Left lung (tissue), 10 donors: Measurements from ENCODE around the gene INPP4B. TPM values are rescaled to one million over a fixed set of nuclear protein-coding genes. Genes with fewer than 3 reads are reported as not detected.

Source experiments
- ATAC-seq: fragments of 200-7000 bp; cut with Tn5 transposase; one replicate; pipeline ENCODE4 v1.9.1; 2020; ENCODE audit warnings: moderate library complexity
- DNase-seq, 4 donors: peaks; one replicate each; pipeline ENCODE4 v3.0.0-alpha.2; 2013 to 2020
- H3K27ac ChIP-seq, 2 donors: fragments of 200-600 bp; sonication (generic) in 1 of 2; one replicate each; pipeline versions ENCODE4 v1.5.0 to v1.8.0; 2020 to 2021
- H3K27me3 ChIP-seq, 2 donors: fragments of 200-600 bp; sonication (generic) in 1 of 2; one replicate each; pipeline versions ENCODE4 v1.5.0 to v1.8.0; 2020 to 2021
- H3K36me3 ChIP-seq, 2 donors: fragments of 200-600 bp; sonication (generic) in 1 of 2; one replicate each; pipeline versions ENCODE4 v1.5.0 to v1.8.0; 2020 to 2021
- H3K4me1 ChIP-seq, 2 donors: fragments of 200-600 bp; one replicate each; pipeline ENCODE4 v1.8.0; 2021
- H3K4me3 ChIP-seq, 2 donors: fragments of 200-600 bp; sonication (generic) in 1 of 2; one replicate each; pipeline versions ENCODE4 v1.5.0 to v1.8.0; 2020 to 2021; ENCODE audit warnings: mild to moderate bottlenecking in 1 of 2
- H3K9me3 ChIP-seq, 2 donors: fragments of 200-600 bp; sonication (generic) in 1 of 2; one replicate each; pipeline versions ENCODE4 v1.5.0 to v1.8.0; 2020 to 2021
- CTCF ChIP-seq, 2 donors: fragments of 200-600 bp; sonication (generic) in 1 of 2; IDR thresholded peaks; one replicate each; pipeline versions ENCODE4 v1.5.0 to v1.8.0; 2021; ENCODE audit warnings: antibody characterized with exemption in 2 of 2
- intact Hi-C, 2 donors: fragments of 100-400 bp; cut with DNase I; formaldehyde crosslinking; loops; one replicate each; pipeline versions ENCODE4 v1.11.2 to v1.14.2; 2022
- polyA plus RNA-seq, 6 donors: library from polyadenylated mRNA; unstranded; fragments of 120-200 nt; gene quantifications; one replicate each; pipeline ENCODE4 v1.2.1, GENCODE V29; 2013; ENCODE audit not compliant: insufficient read length in 6 of 6
- total RNA-seq, 2 donors: library from RNA; stranded (reverse); fragmentation: NEBNext Ultra II Directional; extraction: Animal tissue kit (Norgen Biotek cat#: 25700); gene quantifications; one replicate each; pipeline ENCODE4 v1.2.1, GENCODE V29; 2021
- donor health status: DM: no; HTN: yes; CAD: no.
- donor health status: DM: no; HTN: no; CAD: no.

Gene INPP4B
- total and polyA plus RNA-seq, 8 donors = 7.3 to 15.1 (median 11.6) TPM

- no peaks in the 10 kb centered on the region for H3K27me3 ChIP-seq
- ATAC-seq = no peak
- intact Hi-C loops = no loop called here
- H3K4me3 ChIP-seq = no peak overlapping the region
- no peak for TF ChIP-seq CTCF (IDR thresholded peaks at IDR 0.05)
- H3K9me3 ChIP-seq = no peaks in the 10 kb centered on the region
- H3K36me3 ChIP-seq = no peaks in the 10 kb centered on the region
- no peaks in the 10 kb centered on the region for H3K4me1 ChIP-seq
- no peak for DNase-seq
- H3K27ac ChIP-seq = no peak overlapping the region
Observed at GRCh38 chr4:142557239-142557801, 288.8 kb downstream of the INPP4B start.

- no peaks in the 10 kb centered on the region for H3K36me3 ChIP-seq
- DNase-seq (no peak), ATAC-seq (no peak)
- no peak overlapping the region for H3K4me3 ChIP-seq
- no peaks in the 10 kb centered on the region for H3K4me1 ChIP-seq
- H3K9me3 ChIP-seq = no peaks in the 10 kb centered on the region
- no peak for TF ChIP-seq CTCF (IDR thresholded peaks at IDR 0.05)
- H3K27me3 ChIP-seq = no peaks in the 10 kb centered on the region
- no peak overlapping the region for H3K27ac ChIP-seq
- intact Hi-C loops = no loop called here
Observed at GRCh38 chr4:142556570-142557238, 289.4 kb downstream of the INPP4B start.

DNA sequence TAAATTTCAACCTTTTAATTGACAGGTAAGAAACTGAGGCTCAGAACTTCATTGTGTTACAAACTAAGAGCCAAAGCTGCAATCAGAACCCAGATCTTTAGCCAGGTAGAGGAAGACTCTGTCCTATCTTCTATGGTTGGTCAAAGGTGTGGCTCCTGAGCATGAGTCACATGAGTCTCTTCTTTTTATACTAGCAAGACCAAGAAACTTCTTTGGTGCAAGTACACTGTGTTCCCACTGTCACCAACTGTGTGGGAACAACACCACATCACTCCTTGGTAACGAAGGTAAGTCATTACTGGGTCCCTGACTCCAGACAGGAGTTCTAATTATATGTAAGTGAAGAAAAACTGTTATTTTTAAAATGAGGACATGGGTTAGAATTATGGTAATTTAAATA lies 290.1 kb downstream of the INPP4B start:
- H3K4me3 ChIP-seq = no peak overlapping the region
- intact Hi-C loops = no loop called here
- no peak for ATAC-seq

DNA sequence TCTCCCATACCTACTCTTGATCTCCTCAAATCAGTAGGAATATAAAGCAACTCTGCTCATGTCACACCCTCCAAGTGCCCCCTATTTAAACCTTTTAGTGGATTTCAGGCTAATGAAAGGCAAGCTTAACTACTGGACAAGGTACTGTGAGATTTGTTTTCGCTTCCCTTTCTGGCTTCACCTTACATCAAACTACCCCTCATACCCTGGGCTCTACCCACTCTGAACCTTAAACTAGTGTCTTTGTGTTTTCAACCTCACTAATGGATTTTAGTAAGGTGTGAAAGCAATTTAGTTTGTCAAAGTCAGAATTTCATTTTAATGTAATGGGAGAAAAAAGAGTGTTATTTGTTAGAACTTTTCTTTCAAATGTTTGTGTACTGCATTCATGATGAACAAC lies 291.7 kb downstream of the INPP4B start:
- Histone ChIP-seq H3K36me3 (no peaks in the 10 kb centered on the region), H3K27me3 (no peaks in the 10 kb centered on the region), H3K4me1 (no peaks in the 10 kb centered on the region), H3K27ac (no peak overlapping the region), H3K9me3 (no peaks in the 10 kb centered on the region), H3K4me3 (no peak overlapping the region)
- no peak for TF ChIP-seq CTCF (IDR thresholded peaks at IDR 0.05)
- intact Hi-C loops = no loop called here
- DNase-seq = no peak
- ATAC-seq = no peak

More for the DNA sequence above, 290.1 kb downstream of the INPP4B start:
- H3K9me3 ChIP-seq = no peaks in the 10 kb centered on the region
- no peak for TF ChIP-seq CTCF (IDR thresholded peaks at IDR 0.05)
- no peak overlapping the region for H3K27ac ChIP-seq
- DNase-seq = no peak
- no peaks in the 10 kb centered on the region for H3K27me3 ChIP-seq
- no peaks in the 10 kb centered on the region for H3K4me1 ChIP-seq
- H3K36me3 ChIP-seq = no peaks in the 10 kb centered on the region

GRCh38 chr4:142551517-142552305 lies 294.4 kb downstream of the INPP4B start:
- TF ChIP-seq CTCF (IDR thresholded peaks at IDR 0.05) = no peak
- no peak overlapping the region for H3K4me3 ChIP-seq
- H3K27ac ChIP-seq = no peak overlapping the region
- no peaks in the 10 kb centered on the region for H3K36me3 ChIP-seq
- no peak for ATAC-seq
- H3K27me3 ChIP-seq = no peaks in the 10 kb centered on the region
- intact Hi-C loops = no loop called here
- no peaks in the 10 kb centered on the region for H3K9me3 ChIP-seq
- H3K4me1 ChIP-seq = no peaks in the 10 kb centered on the region
- no peak for DNase-seq
